ENCODE measurements around the gene CCDC195. TPM values are rescaled to one million over a fixed set of nuclear protein-coding genes. Genes with fewer than 3 reads are reported as not detected.

Gene CCDC195
- total RNA-seq, 2 donors from 2014 or later = not detected

GRCh38 chr2:224724331-224724730, 8.2 kb upstream of the CCDC195 start:
- Histone ChIP-seq H3K9ac (ENCODE audit: low read depth in 2 of 2, low read length in 2 of 2) (no peak overlapping the region), H3K27me3 (no peaks in the 10 kb centered on the region), H3K4me1 (no peaks in the 10 kb centered on the region), H3K9me3 (no peaks in the 10 kb centered on the region), H3K36me3 (no peaks in the 10 kb centered on the region), H3K27ac (no peak overlapping the region), H3K4me3 (no peak overlapping the region)
- no peak for DNase-seq
- intact Hi-C loops (cut with DNase I) = no loop called here
- no peak for TF ChIP-seq CTCF (IDR thresholded peaks at IDR 0.05)

GRCh38 chr2:224723586-224724217, 7.5 kb upstream of the CCDC195 start:
- Histone ChIP-seq H3K4me3 (no peak overlapping the region), H3K27ac (no peak overlapping the region), H3K27me3 (no peaks in the 10 kb centered on the region), H3K9ac (ENCODE audit: low read depth in 2 of 2, low read length in 2 of 2) (no peak overlapping the region), H3K36me3 (no peaks in the 10 kb centered on the region), H3K4me1 (no peaks in the 10 kb centered on the region), H3K9me3 (no peaks in the 10 kb centered on the region)
- TF ChIP-seq CTCF (IDR thresholded peaks at IDR 0.05) = no peak
- intact Hi-C loops (cut with DNase I) = no loop called here
- DNase-seq = no peak

- H3K36me3 ChIP-seq = no peaks in the 10 kb centered on the region
- H3K27ac ChIP-seq = no peak overlapping the region
- intact Hi-C loops (cut with DNase I) = no loop called here
- H3K4me1 ChIP-seq = no peaks in the 10 kb centered on the region
- H3K9ac ChIP-seq (ENCODE audit: low read depth in 2 of 2, low read length in 2 of 2) = no peak overlapping the region
- no peak for DNase-seq
- H3K27me3 ChIP-seq = no peaks in the 10 kb centered on the region
- no peak for TF ChIP-seq CTCF (IDR thresholded peaks at IDR 0.05)
- H3K9me3 ChIP-seq = no peaks in the 10 kb centered on the region
- H3K4me3 ChIP-seq = no peak overlapping the region
Observed at GRCh38 chr2:224722770-224723169, 6.6 kb upstream of the CCDC195 start.

- no peak overlapping the region for H3K9ac ChIP-seq (ENCODE audit: low read depth in 2 of 2, low read length in 2 of 2)
- H3K27me3 ChIP-seq = no peaks in the 10 kb centered on the region
- intact Hi-C loops (cut with DNase I) = no loop called here
- H3K4me3 ChIP-seq = no peak overlapping the region
- H3K36me3 ChIP-seq = no peaks in the 10 kb centered on the region
- H3K9me3 ChIP-seq = no peaks in the 10 kb centered on the region
- no peak for TF ChIP-seq CTCF (IDR thresholded peaks at IDR 0.05)
- no peak overlapping the region for H3K27ac ChIP-seq
- no peaks in the 10 kb centered on the region for H3K4me1 ChIP-seq
- DNase-seq = no peak
Observed at GRCh38 chr2:224722250-224722649, 6.1 kb upstream of the CCDC195 start.

- Histone ChIP-seq H3K9me3 (no peaks in the 10 kb centered on the region), H3K9ac (ENCODE audit: low read depth in 2 of 2, low read length in 2 of 2) (no peak overlapping the region), H3K4me1 (no peaks in the 10 kb centered on the region), H3K4me3 (no peak overlapping the region), H3K36me3 (no peaks in the 10 kb centered on the region), H3K27ac (no peak overlapping the region), H3K27me3 (no peaks in the 10 kb centered on the region)
- DNase-seq = no peak
- no peak for TF ChIP-seq CTCF (IDR thresholded peaks at IDR 0.05)
- intact Hi-C loops (cut with DNase I) = no loop called here
Observed at GRCh38 chr2:224716921-224717320, 756 bp upstream of the CCDC195 start.

Measured in colonic mucosa (tissue), 4 donors.